HepG2 (cell line): ENCODE results near the gene INF2.
A peak's percentile ranks its signal among the peaks of the same experiment; 100 is the strongest.

Source experiments
- CEBPB ChIP-seq: IDR thresholded peaks from 2 replicates; pipeline ENCODE4 v1.6.1; 2011; ENCODE audit warnings: low read depth, low read length, improper control_type of control experiment, borderline replicate concordance
- GFI1 ChIP-seq: sonication (generic); formaldehyde crosslinking; IDR thresholded peaks from 2 replicates; pipeline ENCODE4 v1.5.0; 2020; ENCODE audit warnings: missing genetic modification reagents, mild to moderate bottlenecking, borderline replicate concordance
- GZF1 ChIP-seq: sonication (generic); formaldehyde crosslinking; IDR thresholded peaks from 2 replicates; pipeline ENCODE4 v1.5.1; 2020; ENCODE audit warnings: mild to moderate bottlenecking, missing genetic modification reagents
- NR2F1 ChIP-seq, 2 experiments: fragments of 450-650 bp in 1 of 2; formaldehyde crosslinking in 1 of 2; IDR thresholded peaks; 2 replicates each; pipeline versions ENCODE4 v1.5.0 to v1.6.1; 2016 to 2020; ENCODE audit warnings: mild to moderate bottlenecking in 1 of 2, missing compliant biosample characterization in 1 of 2, missing genetic modification reagents in 1 of 2, moderate library complexity in 1 of 2
- RARA ChIP-seq: IDR thresholded peaks from 2 replicates; pipeline ENCODE4 v1.6.1; 2016; ENCODE audit warnings: missing genetic modification reagents, missing compliant biosample characterization
- TMF1 ChIP-seq: sonication (generic); formaldehyde crosslinking; IDR thresholded peaks from 2 replicates; pipeline ENCODE4 v1.8.1; 2022; ENCODE audit warnings: low read depth, missing genetic modification reagents
- ZNF777 ChIP-seq: sonication (generic); formaldehyde crosslinking; IDR thresholded peaks from 2 replicates; pipeline ENCODE4 v1.4.0; 2020; ENCODE audit warnings: missing genetic modification reagents
- TF ChIP-seq, protein P1 (sequence below): sonication (generic); formaldehyde crosslinking; IDR thresholded peaks from 2 replicates; pipeline ENCODE4 v1.5.0; 2020; ENCODE audit warnings: mild to moderate bottlenecking, missing genetic modification reagents, moderate library complexity
- TF ChIP-seq, protein P2 (sequence below): sonication (generic); formaldehyde crosslinking; IDR thresholded peaks from 2 replicates; pipeline ENCODE4 v1.5.1; 2020; ENCODE audit warnings: missing genetic modification reagents, mild to moderate bottlenecking, borderline replicate concordance
- TF ChIP-seq, protein P3 (sequence below): sonication (generic); formaldehyde crosslinking; conservative IDR thresholded peaks from 2 replicates; pipeline ENCODE4 v1.8.0; 2022; ENCODE audit warnings: low read depth, missing genetic modification reagents
- TF ChIP-seq, protein P4 (sequence below), 2 experiments: IDR thresholded peaks; 2 replicates each; pipeline ENCODE4 v1.6.1; 2011 to 2012; ENCODE audit warnings: low read length in 2 of 2, borderline replicate concordance in 1 of 2, low read depth in 1 of 2, mild to moderate bottlenecking in 1 of 2, moderate library complexity in 1 of 2
- TF ChIP-seq, protein P5 (sequence below): sonication (generic); formaldehyde crosslinking; conservative IDR thresholded peaks from 2 replicates; pipeline ENCODE4 v1.4.0; 2020; ENCODE audit warnings: missing genetic modification reagents

DNA sequence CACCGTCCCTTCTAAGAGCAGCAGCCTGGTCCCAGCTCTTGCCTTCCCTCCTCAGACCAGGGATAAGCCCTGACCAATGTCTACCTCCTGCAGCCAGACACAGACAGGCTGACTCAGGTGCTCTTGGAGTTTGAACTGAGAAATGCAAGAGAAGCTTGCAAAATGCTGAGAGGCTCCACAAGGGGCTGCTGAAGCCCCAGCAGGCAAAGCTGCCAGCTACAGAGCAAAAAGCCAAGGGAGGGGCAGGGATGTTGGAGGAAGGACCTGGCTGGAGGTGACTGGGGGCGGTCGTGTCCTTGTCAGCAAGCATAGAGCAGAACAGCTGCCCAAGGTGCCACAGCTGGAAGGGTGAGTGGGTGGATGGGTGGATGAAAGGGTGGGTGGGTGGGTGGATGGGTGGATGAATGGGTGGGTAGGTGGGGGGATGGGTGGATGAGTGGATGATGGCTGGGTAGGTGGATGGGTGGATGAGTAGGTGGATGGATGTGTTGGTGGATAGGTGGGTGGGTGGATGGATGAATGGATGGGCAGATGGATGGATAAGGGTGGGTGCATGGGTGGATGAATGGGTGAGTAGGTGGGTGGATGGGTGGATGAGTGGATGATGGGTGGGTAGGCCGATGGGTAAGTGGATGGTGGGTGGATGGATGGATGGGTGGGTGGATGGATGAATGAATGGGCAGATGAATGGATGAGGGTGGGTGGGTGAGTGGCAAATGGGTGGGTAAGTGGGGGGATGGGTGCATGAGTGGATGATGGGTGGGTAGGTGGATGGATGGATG is 4.0 kb upstream of the INF2 start:
- no peak for TF ChIP-seq RARA (CRISPR knock-in tag)
- TF ChIP-seq NR2F1 (CRISPR knock-in tag; IDR thresholded peaks at IDR 0.05) = no peak
- TF ChIP-seq ZNF777 (CRISPR knock-in tag) = no peak
- TF ChIP-seq, protein P1, sequence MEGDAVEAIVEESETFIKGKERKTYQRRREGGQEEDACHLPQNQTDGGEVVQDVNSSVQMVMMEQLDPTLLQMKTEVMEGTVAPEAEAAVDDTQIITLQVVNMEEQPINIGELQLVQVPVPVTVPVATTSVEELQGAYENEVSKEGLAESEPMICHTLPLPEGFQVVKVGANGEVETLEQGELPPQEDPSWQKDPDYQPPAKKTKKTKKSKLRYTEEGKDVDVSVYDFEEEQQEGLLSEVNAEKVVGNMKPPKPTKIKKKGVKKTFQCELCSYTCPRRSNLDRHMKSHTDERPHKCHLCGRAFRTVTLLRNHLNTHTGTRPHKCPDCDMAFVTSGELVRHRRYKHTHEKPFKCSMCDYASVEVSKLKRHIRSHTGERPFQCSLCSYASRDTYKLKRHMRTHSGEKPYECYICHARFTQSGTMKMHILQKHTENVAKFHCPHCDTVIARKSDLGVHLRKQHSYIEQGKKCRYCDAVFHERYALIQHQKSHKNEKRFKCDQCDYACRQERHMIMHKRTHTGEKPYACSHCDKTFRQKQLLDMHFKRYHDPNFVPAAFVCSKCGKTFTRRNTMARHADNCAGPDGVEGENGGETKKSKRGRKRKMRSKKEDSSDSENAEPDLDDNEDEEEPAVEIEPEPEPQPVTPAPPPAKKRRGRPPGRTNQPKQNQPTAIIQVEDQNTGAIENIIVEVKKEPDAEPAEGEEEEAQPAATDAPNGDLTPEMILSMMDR (CRISPR knock-in tag) = peak; percentile 43
- TF ChIP-seq, protein P2, sequence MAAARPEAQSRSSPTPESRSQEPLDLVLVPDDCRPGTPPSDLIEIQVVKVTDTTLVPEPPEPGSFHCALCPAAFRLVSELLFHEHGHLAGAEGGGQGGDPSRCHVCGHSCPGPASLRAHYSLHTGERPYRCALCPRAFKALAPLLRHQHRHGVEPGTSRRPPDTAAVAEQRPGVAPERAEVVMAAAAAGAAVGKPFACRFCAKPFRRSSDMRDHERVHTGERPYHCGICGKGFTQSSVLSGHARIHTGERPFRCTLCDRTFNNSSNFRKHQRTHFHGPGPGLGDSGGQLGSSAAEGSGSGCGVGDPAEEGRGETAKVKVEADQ (CRISPR knock-in tag) = no peak
- TF ChIP-seq, protein P3, sequence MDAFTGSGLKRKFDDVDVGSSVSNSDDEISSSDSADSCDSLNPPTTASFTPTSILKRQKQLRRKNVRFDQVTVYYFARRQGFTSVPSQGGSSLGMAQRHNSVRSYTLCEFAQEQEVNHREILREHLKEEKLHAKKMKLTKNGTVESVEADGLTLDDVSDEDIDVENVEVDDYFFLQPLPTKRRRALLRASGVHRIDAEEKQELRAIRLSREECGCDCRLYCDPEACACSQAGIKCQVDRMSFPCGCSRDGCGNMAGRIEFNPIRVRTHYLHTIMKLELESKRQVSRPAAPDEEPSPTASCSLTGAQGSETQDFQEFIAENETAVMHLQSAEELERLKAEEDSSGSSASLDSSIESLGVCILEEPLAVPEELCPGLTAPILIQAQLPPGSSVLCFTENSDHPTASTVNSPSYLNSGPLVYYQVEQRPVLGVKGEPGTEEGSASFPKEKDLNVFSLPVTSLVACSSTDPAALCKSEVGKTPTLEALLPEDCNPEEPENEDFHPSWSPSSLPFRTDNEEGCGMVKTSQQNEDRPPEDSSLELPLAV (CRISPR knock-in tag) = no peak
- no peak for TF ChIP-seq GZF1 (CRISPR knock-in tag)
- TF ChIP-seq, protein P4, sequence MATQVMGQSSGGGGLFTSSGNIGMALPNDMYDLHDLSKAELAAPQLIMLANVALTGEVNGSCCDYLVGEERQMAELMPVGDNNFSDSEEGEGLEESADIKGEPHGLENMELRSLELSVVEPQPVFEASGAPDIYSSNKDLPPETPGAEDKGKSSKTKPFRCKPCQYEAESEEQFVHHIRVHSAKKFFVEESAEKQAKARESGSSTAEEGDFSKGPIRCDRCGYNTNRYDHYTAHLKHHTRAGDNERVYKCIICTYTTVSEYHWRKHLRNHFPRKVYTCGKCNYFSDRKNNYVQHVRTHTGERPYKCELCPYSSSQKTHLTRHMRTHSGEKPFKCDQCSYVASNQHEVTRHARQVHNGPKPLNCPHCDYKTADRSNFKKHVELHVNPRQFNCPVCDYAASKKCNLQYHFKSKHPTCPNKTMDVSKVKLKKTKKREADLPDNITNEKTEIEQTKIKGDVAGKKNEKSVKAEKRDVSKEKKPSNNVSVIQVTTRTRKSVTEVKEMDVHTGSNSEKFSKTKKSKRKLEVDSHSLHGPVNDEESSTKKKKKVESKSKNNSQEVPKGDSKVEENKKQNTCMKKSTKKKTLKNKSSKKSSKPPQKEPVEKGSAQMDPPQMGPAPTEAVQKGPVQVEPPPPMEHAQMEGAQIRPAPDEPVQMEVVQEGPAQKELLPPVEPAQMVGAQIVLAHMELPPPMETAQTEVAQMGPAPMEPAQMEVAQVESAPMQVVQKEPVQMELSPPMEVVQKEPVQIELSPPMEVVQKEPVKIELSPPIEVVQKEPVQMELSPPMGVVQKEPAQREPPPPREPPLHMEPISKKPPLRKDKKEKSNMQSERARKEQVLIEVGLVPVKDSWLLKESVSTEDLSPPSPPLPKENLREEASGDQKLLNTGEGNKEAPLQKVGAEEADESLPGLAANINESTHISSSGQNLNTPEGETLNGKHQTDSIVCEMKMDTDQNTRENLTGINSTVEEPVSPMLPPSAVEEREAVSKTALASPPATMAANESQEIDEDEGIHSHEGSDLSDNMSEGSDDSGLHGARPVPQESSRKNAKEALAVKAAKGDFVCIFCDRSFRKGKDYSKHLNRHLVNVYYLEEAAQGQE (IDR thresholded peaks at IDR 0.05; ENCODE audit: borderline replicate concordance in 1 of 2, low read depth in 1 of 2, low read length in 2 of 2) = no peak
- TF ChIP-seq GFI1 (CRISPR knock-in tag) = no peak
- no peak for TF ChIP-seq TMF1
- no peak for TF ChIP-seq CEBPB
- TF ChIP-seq, protein P5, sequence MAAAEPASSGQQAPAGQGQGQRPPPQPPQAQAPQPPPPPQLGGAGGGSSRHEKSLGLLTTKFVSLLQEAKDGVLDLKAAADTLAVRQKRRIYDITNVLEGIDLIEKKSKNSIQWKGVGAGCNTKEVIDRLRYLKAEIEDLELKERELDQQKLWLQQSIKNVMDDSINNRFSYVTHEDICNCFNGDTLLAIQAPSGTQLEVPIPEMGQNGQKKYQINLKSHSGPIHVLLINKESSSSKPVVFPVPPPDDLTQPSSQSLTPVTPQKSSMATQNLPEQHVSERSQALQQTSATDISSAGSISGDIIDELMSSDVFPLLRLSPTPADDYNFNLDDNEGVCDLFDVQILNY (CRISPR knock-in tag) = no peak
